GM12878 (cell line): ENCODE results near the gene PRKCE.

Source experiments
- ATF3 ChIP-seq: IDR thresholded peaks from 2 replicates; pipeline ENCODE4 v1.6.1; 2011; ENCODE audit warnings: low read depth, mild to moderate bottlenecking, low read length, moderate library complexity, borderline replicate concordance; ENCODE audit errors: extremely low read depth
- CREM ChIP-seq: IDR thresholded peaks from 2 replicates; pipeline ENCODE4 v1.6.1; 2014; ENCODE audit warnings: antibody characterized with exemption, low read depth
- CTCF ChIP-seq, 3 experiments: IDR thresholded peaks in 2 of 3; conservative IDR thresholded peaks in 1 of 3; 2 replicates each; pipeline ENCODE4 v1.5.1; 2011; ENCODE audit warnings: low read depth in 3 of 3, low read length in 3 of 3, mild to moderate bottlenecking in 3 of 3, control low read depth in 2 of 3, moderate library complexity in 2 of 3, inconsistent platforms in 1 of 3, mixed read lengths in 1 of 3; ENCODE audit not compliant: control insufficient read depth in 2 of 3, insufficient read depth in 1 of 3; ENCODE audit errors: extremely low read depth in 1 of 3
- ELK1 ChIP-seq: IDR thresholded peaks from 2 replicates; pipeline ENCODE4 v1.6.1; 2012; ENCODE audit warnings: low read depth, low read length, improper control_type of control experiment
- HCFC1 ChIP-seq: fragments of 150-350 bp; IDR thresholded peaks from 2 replicates; pipeline ENCODE4 v1.6.1; 2014; ENCODE audit warnings: low read length
- MYB ChIP-seq: fragments of 150-350 bp; IDR thresholded peaks from 2 replicates; pipeline ENCODE4 v1.6.1; 2014; ENCODE audit warnings: mild to moderate bottlenecking, low read depth, low read length, borderline replicate concordance
- POLR2A ChIP-seq: IDR thresholded peaks from 2 replicates; pipeline ENCODE4 v1.6.1; 2011; ENCODE audit warnings: low read depth, mild to moderate bottlenecking, low read length
- POLR2AphosphoS5 ChIP-seq: IDR thresholded peaks from 2 replicates; pipeline ENCODE4 v1.6.1; 2011; ENCODE audit warnings: mild to moderate bottlenecking, low read length, inconsistent platforms
- RFX5 ChIP-seq: IDR thresholded peaks from 2 replicates; pipeline ENCODE4 v1.6.1; 2011; ENCODE audit warnings: low read depth, low read length, improper control_type of control experiment
- SIN3A ChIP-seq: IDR thresholded peaks from 2 replicates; pipeline ENCODE4 v1.6.1; 2012; ENCODE audit warnings: low read depth, low read length, improper control_type of control experiment
- SP1 ChIP-seq: IDR thresholded peaks from one replicate; pipeline ENCODE4 v1.6.1; 2011; ENCODE audit warnings: low read depth, low read length
- TARDBP ChIP-seq: IDR thresholded peaks from 2 replicates; pipeline ENCODE4 v1.6.1; 2016; ENCODE audit warnings: borderline replicate concordance
- ZSCAN29 ChIP-seq: fragments of 450-650 bp; IDR thresholded peaks from 2 replicates; pipeline ENCODE4 v1.6.1; 2017; ENCODE audit warnings: mild to moderate bottlenecking, moderate library complexity

GRCh38 chr2:45761635-45762034 lies 110.2 kb downstream of the PRKCE start:
- TF ChIP-seq POLR2AphosphoS5 (no peak), SP1 (no peak), CTCF (IDR thresholded peaks at IDR 0.05 in 2 of 3, conservative IDR thresholded peaks at IDR 0.05 in 1 of 3; ENCODE audit: control insufficient read depth in 2 of 3, extremely low read depth in 1 of 3, insufficient read depth in 1 of 3, low read depth in 3 of 3, low read length in 3 of 3) (no peak), SIN3A (no peak), ATF3 (no peak), HCFC1 (no peak), POLR2A (no peak), TARDBP (no peak), RFX5 (no peak), MYB (no peak), ZSCAN29 (no peak), CREM (no peak), ELK1 (no peak)
